ENCODE results near the gene ABRACL. TPM values are rescaled to one million over a fixed set of nuclear protein-coding genes. Genes with fewer than 3 reads are reported as not detected.

Gene ABRACL, protein sequence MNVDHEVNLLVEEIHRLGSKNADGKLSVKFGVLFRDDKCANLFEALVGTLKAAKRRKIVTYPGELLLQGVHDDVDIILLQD
- 125 TPM for total RNA-seq (2013)
- 100 to 1,000 TPM in 2 of 3 donors, 10 to 100 TPM in 1; 39.5 to 174 (median 142) TPM for polyA plus RNA-seq
- polyA minus RNA-seq, result 14.1 and 20.9 TPM in 2 replicates
- 9.1 to 61.0 (median 41.7) reads per million in 11 experiments for total RNA-seq

DNA sequence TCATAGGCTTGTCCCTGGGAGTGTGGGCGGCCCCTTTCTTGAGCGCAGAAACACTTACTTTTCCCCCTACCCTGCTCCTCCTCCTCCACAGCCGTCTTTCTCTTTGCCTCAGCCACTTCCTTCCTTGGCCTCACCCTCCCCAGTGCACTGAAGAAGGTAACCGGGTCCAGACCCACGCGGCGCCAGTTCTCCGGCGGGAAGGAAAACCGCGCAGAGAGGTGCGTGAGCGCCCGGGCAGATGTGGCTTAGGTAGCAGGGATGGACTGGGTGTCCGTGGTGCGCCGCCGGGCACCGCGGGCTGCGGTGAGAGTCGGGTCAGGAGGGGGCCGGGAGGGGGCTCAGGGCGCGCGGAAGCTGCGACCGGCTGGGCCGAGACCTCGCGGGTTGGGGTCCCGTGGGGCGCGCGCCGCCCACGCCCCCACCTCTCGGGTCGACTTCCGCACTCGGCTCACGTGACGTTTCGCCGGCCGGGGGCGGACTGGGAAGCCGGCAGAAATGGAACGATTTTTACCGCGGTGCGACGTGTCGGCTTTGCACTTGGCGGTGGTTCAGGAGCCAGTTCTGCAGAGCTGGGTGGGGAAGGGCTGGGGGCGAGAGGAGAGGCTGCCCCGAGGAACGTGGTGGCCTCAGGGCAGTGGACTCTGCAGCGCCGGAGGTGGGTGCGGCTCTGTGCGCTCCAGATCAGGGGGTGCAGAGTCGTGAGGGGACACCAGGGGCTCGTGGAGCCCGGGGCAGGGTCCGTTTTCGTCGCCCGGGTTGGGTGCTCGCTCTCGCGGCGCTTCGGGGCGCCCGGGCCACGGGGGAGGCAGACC is at the start of gene ABRACL:
ABRACL (plus strand) TSS at position 88 of the 812 bp plus-strand sequence. CDS start 5,416 bp downstream, outside the sequence.
- peak within 1 kb of the TSS; percentile 89 to 98 for H3K27ac ChIP-seq (ENCODE audit: low read depth in 1 of 2, low read length in 2 of 2)
- H3K9me3 ChIP-seq (replicated peaks in 1 of 2; ENCODE audit: control insufficient read depth in 1 of 2, insufficient read depth in 1 of 2, low read length in 2 of 2), result no peaks in the 10 kb centered on the region
- Mint-ChIP-seq H3K36me3 (peaks cover 7 to 9% of the 10 kb centered on the region in 2 donors), H3K4me3 (no peak within 1 kb of the TSS), H3K27ac (peak within 1 kb of the TSS in 6 of 7 donors; percentile 90 to 96 (median 94)), H3K9me3 (peaks cover 0 to 3% (median 0%) of the 10 kb centered on the region in 7 donors), H3K27me3 (ENCODE audit: low read depth in 3 of 3) (no peaks in the 10 kb centered on the region), H3K4me1 (peaks cover 25% of the 10 kb centered on the region)
- no peaks in the 10 kb centered on the region for H3K27me3 ChIP-seq (ENCODE audit: control insufficient read depth in 2 of 2, insufficient read depth in 2 of 2, low read length in 2 of 2)
- peak within 1 kb of the TSS; percentile 53 to 93 (median 84) for H3K4me3 ChIP-seq (replicated peaks in 1 of 3; ENCODE audit: low read depth in 2 of 3, low read length in 3 of 3)
- peak within 1 kb of the TSS; percentile 77 for H2AFZ ChIP-seq (ENCODE audit: insufficient read depth, low read depth, low read length, poor library complexity, severe bottlenecking)
- peaks cover 22% of the 10 kb centered on the region for H4K20me1 ChIP-seq (ENCODE audit: insufficient read depth, low read length)
- WGBS (ENCODE audit: insufficient coverage), result under 1% methylated on average over 69 of the region's 77 CpGs
- peaks cover 49 to 58% of the 10 kb centered on the region in 2 donors for H3K4me1 ChIP-seq (ENCODE audit: control insufficient read depth in 1 of 2, insufficient read depth in 2 of 2, low read length in 2 of 2)
- TF ChIP-seq, protein P1, sequence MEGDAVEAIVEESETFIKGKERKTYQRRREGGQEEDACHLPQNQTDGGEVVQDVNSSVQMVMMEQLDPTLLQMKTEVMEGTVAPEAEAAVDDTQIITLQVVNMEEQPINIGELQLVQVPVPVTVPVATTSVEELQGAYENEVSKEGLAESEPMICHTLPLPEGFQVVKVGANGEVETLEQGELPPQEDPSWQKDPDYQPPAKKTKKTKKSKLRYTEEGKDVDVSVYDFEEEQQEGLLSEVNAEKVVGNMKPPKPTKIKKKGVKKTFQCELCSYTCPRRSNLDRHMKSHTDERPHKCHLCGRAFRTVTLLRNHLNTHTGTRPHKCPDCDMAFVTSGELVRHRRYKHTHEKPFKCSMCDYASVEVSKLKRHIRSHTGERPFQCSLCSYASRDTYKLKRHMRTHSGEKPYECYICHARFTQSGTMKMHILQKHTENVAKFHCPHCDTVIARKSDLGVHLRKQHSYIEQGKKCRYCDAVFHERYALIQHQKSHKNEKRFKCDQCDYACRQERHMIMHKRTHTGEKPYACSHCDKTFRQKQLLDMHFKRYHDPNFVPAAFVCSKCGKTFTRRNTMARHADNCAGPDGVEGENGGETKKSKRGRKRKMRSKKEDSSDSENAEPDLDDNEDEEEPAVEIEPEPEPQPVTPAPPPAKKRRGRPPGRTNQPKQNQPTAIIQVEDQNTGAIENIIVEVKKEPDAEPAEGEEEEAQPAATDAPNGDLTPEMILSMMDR (IDR thresholded peaks at IDR 0.05), result no peak
- peak; percentile 59 to 76 (median 67) for DNase-seq
- peaks cover 0 to 3% of the 10 kb centered on the region in 2 donors for H3K36me3 ChIP-seq (replicated peaks in 1 of 2; ENCODE audit: control insufficient read depth in 1 of 2, insufficient read depth in 2 of 2, low read length in 2 of 2)
- peak within 1 kb of the TSS; percentile 89 for H3K4me2 ChIP-seq (replicated peaks; ENCODE audit: extremely low read depth, low read length, poor library complexity, severe bottlenecking)
- H3K9ac ChIP-seq (ENCODE audit: insufficient read depth, low read length, poor library complexity, severe bottlenecking), result peak within 1 kb of the TSS; percentile 83
- peaks cover 67% of the 10 kb centered on the region for H3K79me2 ChIP-seq (ENCODE audit: insufficient read depth, low read length)
- intact Hi-C loops (cut with micrococcal nuclease), result loop anchor here (5.0 to 10.0 kb wide), 3 partner anchors 42 to 108 kb away; partner anchors contain the start of genes HECA (in 2 of the 2) and REPS1 (in 1 of the 2)

GRCh38 chr6:138979365-138979764 is 49.2 kb upstream of the ABRACL start:
- 97% methylated on average over 2 of the region's 2 CpGs for WGBS (ENCODE audit: insufficient coverage)
- H3K27me3 ChIP-seq (ENCODE audit: control insufficient read depth in 2 of 2, insufficient read depth in 2 of 2, low read length in 2 of 2), result no peaks in the 10 kb centered on the region
- Mint-ChIP-seq H3K27ac (peak overlapping the region in 1 of 7 donors; percentile 0), H3K27me3 (ENCODE audit: low read depth in 3 of 3) (no peaks in the 10 kb centered on the region), H3K9me3 (no peaks in the 10 kb centered on the region), H3K4me1 (peaks cover 31% of the 10 kb centered on the region), H3K4me3 (no peak overlapping the region), H3K36me3 (no peaks in the 10 kb centered on the region)
- peak overlapping the region in 1 of 2 donors; percentile 24 for H3K27ac ChIP-seq (ENCODE audit: low read depth in 1 of 2, low read length in 2 of 2)
- H3K9me3 ChIP-seq (replicated peaks in 1 of 2; ENCODE audit: control insufficient read depth in 1 of 2, insufficient read depth in 1 of 2, low read length in 2 of 2), result no peaks in the 10 kb centered on the region
- no peak for DNase-seq
- H3K36me3 ChIP-seq (replicated peaks in 1 of 2; ENCODE audit: control insufficient read depth in 1 of 2, insufficient read depth in 2 of 2, low read length in 2 of 2), result no peaks in the 10 kb centered on the region
- H3K4me3 ChIP-seq (replicated peaks in 1 of 3; ENCODE audit: low read depth in 2 of 3, low read length in 3 of 3), result no peak overlapping the region
- no peak overlapping the region for H3K4me2 ChIP-seq (replicated peaks; ENCODE audit: extremely low read depth, low read length, poor library complexity, severe bottlenecking)
- no peak overlapping the region for H2AFZ ChIP-seq (ENCODE audit: insufficient read depth, low read depth, low read length, poor library complexity, severe bottlenecking)
- H3K9ac ChIP-seq (ENCODE audit: insufficient read depth, low read length, poor library complexity, severe bottlenecking), result no peak overlapping the region
- TF ChIP-seq, protein P1 (IDR thresholded peaks at IDR 0.05), result no peak
- H3K4me1 ChIP-seq (ENCODE audit: control insufficient read depth in 1 of 2, insufficient read depth in 2 of 2, low read length in 2 of 2), result peaks cover 4 to 10% of the 10 kb centered on the region in 2 donors
- H4K20me1 ChIP-seq (ENCODE audit: insufficient read depth, low read length), result peaks cover 94% of the 10 kb centered on the region
- H3K79me2 ChIP-seq (ENCODE audit: insufficient read depth, low read length), result peaks cover 98% of the 10 kb centered on the region
- intact Hi-C loops (cut with micrococcal nuclease), result no loop called here
